ENCODE results near the gene RNGTT. TPM values are rescaled to one million over a fixed set of nuclear protein-coding genes. Genes with fewer than 3 reads are reported as not detected.

RNGTT gene
- total RNA-seq, 1 donor from 2014 or later, result 14.4 TPM

DNA sequence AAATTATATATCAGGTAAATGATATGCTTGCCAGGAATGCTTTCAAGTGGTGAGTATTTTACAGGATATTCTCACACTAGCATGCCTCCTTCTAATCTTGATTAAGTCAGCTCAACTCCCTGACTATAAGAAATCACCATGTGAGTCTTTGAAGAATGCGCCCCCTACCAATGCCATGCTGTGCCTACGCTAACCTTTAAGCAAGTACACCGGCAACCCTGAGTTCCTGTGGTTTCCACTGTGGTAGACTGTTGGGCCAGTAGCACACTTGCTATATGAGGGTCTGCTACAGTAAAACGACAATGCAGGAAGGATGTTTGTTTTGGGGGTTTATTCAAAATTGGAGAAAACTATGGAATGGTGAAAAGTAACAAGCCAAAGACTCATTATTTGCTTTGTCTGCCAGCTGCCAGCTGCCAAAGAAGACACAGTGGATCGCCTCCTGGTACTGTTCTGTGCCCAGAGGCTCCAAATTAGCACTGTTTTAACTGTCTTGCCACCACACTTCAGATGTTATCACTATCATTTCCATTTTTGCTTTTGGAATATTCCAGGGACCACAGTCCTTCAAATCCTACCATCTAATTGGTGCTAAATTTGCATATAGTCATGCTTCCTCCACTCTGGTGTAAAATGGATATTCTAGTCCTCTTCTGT, 333.5 kb downstream of the RNGTT start:
- DNase-seq (ENCODE audit: low read depth), result no peak
- no peak overlapping the region for H3K4me3 ChIP-seq (ENCODE audit: low read depth, low read length)
- TF ChIP-seq, protein P1, sequence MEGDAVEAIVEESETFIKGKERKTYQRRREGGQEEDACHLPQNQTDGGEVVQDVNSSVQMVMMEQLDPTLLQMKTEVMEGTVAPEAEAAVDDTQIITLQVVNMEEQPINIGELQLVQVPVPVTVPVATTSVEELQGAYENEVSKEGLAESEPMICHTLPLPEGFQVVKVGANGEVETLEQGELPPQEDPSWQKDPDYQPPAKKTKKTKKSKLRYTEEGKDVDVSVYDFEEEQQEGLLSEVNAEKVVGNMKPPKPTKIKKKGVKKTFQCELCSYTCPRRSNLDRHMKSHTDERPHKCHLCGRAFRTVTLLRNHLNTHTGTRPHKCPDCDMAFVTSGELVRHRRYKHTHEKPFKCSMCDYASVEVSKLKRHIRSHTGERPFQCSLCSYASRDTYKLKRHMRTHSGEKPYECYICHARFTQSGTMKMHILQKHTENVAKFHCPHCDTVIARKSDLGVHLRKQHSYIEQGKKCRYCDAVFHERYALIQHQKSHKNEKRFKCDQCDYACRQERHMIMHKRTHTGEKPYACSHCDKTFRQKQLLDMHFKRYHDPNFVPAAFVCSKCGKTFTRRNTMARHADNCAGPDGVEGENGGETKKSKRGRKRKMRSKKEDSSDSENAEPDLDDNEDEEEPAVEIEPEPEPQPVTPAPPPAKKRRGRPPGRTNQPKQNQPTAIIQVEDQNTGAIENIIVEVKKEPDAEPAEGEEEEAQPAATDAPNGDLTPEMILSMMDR (IDR thresholded peaks at IDR 0.05; ENCODE audit: insufficient read depth, low read length, poor library complexity, severe bottlenecking), result no peak
- H3K27me3 ChIP-seq (ENCODE audit: control insufficient read depth, insufficient read depth, low read length), result no peaks in the 10 kb centered on the region
- H3K36me3 ChIP-seq (ENCODE audit: control insufficient read depth, insufficient read depth, low read length), result no peaks in the 10 kb centered on the region

DNA sequence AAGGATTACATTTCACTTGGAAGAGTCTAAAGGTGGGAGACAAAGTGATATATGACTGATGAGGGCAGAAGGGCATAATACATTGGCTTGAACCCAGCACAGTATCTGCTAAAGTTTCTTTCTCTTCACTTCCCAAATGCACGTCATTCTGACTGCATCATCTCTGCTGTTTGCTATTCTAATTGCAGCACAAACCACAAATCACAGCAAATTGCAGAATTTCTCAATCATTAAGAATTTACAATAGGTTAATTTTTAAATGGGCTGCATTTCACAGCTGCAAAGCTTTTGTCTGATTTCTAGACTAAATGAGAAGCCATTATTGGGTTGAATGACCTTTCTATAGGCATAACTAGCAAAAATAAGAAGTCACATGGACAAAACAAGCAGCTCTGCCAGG, 337.0 kb downstream of the RNGTT start:
- peak; percentile 21 for DNase-seq (ENCODE audit: low read depth)
- TF ChIP-seq, protein P1 (IDR thresholded peaks at IDR 0.05; ENCODE audit: insufficient read depth, low read length, poor library complexity, severe bottlenecking), result no peak
- H3K36me3 ChIP-seq (ENCODE audit: control insufficient read depth, insufficient read depth, low read length), result no peaks in the 10 kb centered on the region
- no peaks in the 10 kb centered on the region for H3K27me3 ChIP-seq (ENCODE audit: control insufficient read depth, insufficient read depth, low read length)
- H3K4me3 ChIP-seq (ENCODE audit: low read depth, low read length), result no peak overlapping the region

DNA sequence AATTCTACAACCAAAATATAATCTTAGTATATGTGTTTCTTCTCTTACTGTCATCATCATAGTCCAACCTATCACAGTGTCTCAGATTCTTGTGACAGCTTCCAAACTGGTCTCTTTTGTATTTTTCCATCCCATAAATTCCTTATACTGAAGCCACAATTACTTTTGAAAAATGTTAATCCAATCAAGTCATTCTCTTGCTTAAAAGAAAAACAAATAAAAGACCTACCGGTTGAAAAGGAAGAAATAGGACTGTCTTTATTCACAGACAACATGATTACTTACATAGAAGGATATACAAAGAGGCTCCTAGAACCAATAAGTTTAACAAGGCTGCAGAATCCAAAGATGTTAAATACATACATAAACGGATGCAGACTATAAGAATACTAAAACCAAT, 339.9 kb downstream of the RNGTT start:
- H3K36me3 ChIP-seq (ENCODE audit: control insufficient read depth, insufficient read depth, low read length), result no peaks in the 10 kb centered on the region
- DNase-seq (ENCODE audit: low read depth), result no peak
- no peaks in the 10 kb centered on the region for H3K27me3 ChIP-seq (ENCODE audit: control insufficient read depth, insufficient read depth, low read length)
- no peak overlapping the region for H3K4me3 ChIP-seq (ENCODE audit: low read depth, low read length)
- TF ChIP-seq, protein P1 (IDR thresholded peaks at IDR 0.05; ENCODE audit: insufficient read depth, low read length, poor library complexity, severe bottlenecking), result no peak

DNA sequence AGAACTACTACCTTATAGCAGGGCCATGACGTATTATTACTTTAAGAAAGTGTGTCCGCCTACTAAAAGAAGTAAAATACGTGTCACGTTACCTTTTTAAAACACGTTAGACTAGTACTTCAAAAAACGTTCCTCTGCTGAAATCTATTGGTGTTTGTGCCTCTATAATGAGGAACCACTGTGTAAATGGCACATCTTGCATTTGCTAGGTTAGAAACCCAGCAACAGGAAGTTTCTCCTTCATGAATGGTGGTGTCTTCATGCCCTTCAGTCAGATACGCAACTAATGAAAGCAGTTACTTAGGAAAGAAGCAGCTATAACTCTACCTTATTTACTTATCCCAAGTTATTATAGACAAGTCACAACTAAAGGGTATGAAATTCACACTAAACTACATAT, 343.5 kb downstream of the RNGTT start:
- Histone ChIP-seq H3K4me3 (ENCODE audit: low read depth, low read length) (no peak overlapping the region), H3K36me3 (ENCODE audit: control insufficient read depth, insufficient read depth, low read length) (no peaks in the 10 kb centered on the region), H3K27me3 (ENCODE audit: control insufficient read depth, insufficient read depth, low read length) (no peaks in the 10 kb centered on the region)
- TF ChIP-seq, protein P1 (IDR thresholded peaks at IDR 0.05; ENCODE audit: insufficient read depth, low read length, poor library complexity, severe bottlenecking), result no peak
- DNase-seq (ENCODE audit: low read depth), result no peak

DNA sequence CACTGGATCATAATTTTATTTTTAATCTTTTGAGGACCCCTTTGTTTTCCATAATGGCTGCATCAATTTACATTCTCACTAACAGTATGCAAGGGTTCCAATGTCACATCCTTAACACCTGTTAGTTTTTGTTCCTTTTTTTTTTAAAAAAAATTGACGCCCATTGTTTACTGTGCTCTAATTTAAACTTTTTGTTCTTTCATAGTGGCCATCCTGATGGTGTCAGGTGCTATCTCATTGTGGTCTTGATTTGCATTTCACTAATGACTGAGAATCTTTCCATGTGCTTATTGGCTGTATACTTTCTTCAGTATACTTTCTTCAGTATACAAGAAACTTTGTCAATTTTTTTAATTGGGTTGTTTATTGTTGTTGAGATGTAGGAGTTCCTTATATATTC, 347.0 kb downstream of the RNGTT start:
- TF ChIP-seq, protein P1 (IDR thresholded peaks at IDR 0.05; ENCODE audit: insufficient read depth, low read length, poor library complexity, severe bottlenecking), result no peak
- Histone ChIP-seq H3K36me3 (ENCODE audit: control insufficient read depth, insufficient read depth, low read length) (no peaks in the 10 kb centered on the region), H3K4me3 (ENCODE audit: low read depth, low read length) (no peak overlapping the region), H3K27me3 (ENCODE audit: control insufficient read depth, insufficient read depth, low read length) (no peaks in the 10 kb centered on the region)
- DNase-seq (ENCODE audit: low read depth), result no peak

DNA sequence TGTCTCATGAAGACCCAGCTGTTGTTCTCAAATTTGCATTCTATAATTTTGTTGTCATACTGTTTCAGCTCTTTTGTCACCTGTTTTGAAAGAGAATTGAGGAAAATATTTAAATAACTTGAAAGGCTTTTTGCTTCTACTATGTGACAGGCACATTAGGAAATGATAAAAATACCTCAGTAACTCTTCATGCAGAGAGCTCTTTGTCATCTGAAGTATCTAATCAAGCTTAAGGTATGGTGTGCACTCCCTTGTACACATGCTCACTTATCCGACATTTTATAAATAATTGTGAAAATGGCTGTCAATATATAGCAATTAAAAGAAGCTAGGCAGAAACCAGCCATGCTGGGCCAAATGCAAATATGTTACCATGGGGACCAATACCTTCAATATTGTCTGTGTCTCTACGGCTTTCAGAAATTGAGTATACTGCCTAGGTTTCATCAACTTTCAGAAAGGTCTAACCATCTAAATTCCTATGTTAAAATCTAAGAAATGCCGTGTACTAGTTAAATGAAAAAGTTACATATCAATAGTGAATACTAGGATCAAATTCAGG, 349.0 kb downstream of the RNGTT start:
- DNase-seq (ENCODE audit: low read depth), result no peak
- no peak overlapping the region for H3K4me3 ChIP-seq (ENCODE audit: low read depth, low read length)
- TF ChIP-seq, protein P1 (IDR thresholded peaks at IDR 0.05; ENCODE audit: insufficient read depth, low read length, poor library complexity, severe bottlenecking), result no peak

More for the DNA sequence above, 349.0 kb downstream of the RNGTT start:
- no peaks in the 10 kb centered on the region for H3K36me3 ChIP-seq (ENCODE audit: control insufficient read depth, insufficient read depth, low read length)
- no peaks in the 10 kb centered on the region for H3K27me3 ChIP-seq (ENCODE audit: control insufficient read depth, insufficient read depth, low read length)
